Omental fat pad (tissue), 4 donors: Measurements from ENCODE around the gene CAPN14. TPM values are rescaled to one million over a fixed set of nuclear protein-coding genes. Genes with fewer than 3 reads are reported as not detected.

ENCODE experiments used
- ATAC-seq: fragments of 150-250 bp; one replicate; pipeline ENCODE4 v1.9.1; 2016; ENCODE audit warnings: mild to moderate bottlenecking, moderate library complexity; ENCODE audit not compliant: low FRiP score
- DNase-seq: peaks from one replicate; pipeline ENCODE4 v3.0.0-alpha.2; 2019; ENCODE audit warnings: low spot score
- total RNA-seq, 4 donors: library from RNA; depleted of rRNA; stranded (reverse); fragments of >200 nt; gene quantifications; one replicate each; pipeline ENCODE4 v1.1.0, GENCODE V29; 2016
- TF ChIP-seq, protein P1 (sequence below), 3 donors: fragments of 450-650 bp; IDR thresholded peaks; one replicate each; pipeline ENCODE4 v1.5.1; 2016 to 2017; ENCODE audit warnings: antibody characterized with exemption in 3 of 3, mild to moderate bottlenecking in 3 of 3, moderate library complexity in 2 of 3

Gene CAPN14, protein sequence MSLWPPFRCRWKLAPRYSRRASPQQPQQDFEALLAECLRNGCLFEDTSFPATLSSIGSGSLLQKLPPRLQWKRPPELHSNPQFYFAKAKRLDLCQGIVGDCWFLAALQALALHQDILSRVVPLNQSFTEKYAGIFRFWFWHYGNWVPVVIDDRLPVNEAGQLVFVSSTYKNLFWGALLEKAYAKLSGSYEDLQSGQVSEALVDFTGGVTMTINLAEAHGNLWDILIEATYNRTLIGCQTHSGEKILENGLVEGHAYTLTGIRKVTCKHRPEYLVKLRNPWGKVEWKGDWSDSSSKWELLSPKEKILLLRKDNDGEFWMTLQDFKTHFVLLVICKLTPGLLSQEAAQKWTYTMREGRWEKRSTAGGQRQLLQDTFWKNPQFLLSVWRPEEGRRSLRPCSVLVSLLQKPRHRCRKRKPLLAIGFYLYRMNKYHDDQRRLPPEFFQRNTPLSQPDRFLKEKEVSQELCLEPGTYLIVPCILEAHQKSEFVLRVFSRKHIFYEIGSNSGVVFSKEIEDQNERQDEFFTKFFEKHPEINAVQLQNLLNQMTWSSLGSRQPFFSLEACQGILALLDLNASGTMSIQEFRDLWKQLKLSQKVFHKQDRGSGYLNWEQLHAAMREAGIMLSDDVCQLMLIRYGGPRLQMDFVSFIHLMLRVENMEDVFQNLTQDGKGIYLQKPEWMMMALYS
- under 1 TPM in 1 of 4 donors, not detected in 3; 0.13 TPM for total RNA-seq

DNA sequence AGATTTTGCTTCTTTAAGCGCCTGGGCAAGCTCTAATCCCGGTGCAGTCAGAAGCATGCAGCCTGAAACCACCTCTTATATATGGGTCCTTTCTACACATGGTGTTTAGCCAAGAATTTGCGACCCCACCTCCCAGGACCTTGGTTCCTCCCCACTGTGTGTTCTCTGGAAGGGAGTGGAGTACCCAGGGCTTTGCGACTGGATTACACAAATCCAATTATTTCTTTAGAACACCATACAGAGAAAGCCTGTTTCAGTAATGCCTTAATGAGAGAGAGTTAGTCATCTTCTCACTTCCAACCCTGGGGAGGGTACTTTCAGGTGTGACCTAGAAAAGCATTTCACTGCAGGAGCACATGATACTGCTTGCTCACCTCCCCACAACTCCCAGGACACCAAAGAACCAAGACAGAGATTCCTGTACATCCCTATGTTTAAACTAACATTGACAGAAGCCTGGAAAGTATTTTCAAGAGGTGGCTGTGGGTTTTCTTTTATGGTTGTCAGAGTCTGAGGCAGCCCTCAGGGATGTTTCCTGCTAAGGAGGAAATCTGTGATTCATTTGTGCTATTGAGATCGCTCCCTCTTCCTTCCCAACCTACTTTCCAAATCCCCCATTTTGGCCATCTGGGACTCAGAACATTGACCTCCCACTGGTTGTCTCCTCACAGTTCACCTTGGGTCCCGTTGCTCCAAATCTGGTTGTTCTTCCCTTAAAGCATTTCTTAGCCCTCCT is at the start of gene CAPN14:
Gene CAPN14, minus strand, starts transcription at position 51 of the 736 bp plus-strand sequence. CDS start 12,068 bp downstream, outside the sequence.
- TF ChIP-seq, protein P1, sequence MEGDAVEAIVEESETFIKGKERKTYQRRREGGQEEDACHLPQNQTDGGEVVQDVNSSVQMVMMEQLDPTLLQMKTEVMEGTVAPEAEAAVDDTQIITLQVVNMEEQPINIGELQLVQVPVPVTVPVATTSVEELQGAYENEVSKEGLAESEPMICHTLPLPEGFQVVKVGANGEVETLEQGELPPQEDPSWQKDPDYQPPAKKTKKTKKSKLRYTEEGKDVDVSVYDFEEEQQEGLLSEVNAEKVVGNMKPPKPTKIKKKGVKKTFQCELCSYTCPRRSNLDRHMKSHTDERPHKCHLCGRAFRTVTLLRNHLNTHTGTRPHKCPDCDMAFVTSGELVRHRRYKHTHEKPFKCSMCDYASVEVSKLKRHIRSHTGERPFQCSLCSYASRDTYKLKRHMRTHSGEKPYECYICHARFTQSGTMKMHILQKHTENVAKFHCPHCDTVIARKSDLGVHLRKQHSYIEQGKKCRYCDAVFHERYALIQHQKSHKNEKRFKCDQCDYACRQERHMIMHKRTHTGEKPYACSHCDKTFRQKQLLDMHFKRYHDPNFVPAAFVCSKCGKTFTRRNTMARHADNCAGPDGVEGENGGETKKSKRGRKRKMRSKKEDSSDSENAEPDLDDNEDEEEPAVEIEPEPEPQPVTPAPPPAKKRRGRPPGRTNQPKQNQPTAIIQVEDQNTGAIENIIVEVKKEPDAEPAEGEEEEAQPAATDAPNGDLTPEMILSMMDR (IDR thresholded peaks at IDR 0.05), result no peak
- ATAC-seq (no peak), DNase-seq (no peak)

DNA sequence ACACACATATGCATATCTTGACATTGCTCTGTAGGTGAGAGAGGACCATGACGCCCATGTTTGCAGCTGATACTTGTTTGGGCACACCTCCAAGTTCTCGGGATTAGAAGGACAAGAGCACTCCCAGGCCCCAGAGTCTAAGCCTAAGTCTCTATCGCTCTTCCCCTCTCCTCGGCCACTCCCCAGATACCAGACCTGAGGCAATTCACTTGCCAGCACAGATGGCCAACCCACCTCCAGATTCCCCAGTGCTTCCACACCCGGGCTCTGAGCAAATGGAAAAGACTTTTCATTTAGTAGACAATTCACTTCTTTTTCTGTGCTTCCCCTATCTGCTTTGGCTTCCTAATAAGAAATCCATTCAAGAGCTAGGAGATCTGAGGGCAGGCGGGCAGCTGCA is 49.5 kb upstream of the CAPN14 start:
- TF ChIP-seq, protein P1 (IDR thresholded peaks at IDR 0.05), result no peak
- ATAC-seq, result no peak
- DNase-seq, result no peak

DNA sequence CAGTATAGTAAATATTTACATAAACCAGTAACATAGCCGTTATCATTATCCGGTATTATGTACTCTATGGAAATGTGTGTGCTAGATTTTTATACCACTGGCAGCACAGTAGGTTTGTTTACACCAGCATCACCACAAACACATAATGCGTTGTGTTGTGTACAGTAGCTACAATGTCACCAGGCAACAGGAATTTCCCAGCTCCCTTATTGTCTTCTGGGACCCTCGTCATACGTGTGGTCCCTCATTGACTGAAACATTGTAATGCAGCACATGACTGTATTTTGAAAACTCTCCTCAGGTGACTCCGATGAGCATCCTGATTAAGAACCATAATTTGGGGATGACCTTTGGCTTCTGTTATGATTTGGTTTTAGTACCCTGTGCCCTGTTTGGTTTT is 47.9 kb upstream of the CAPN14 start:
- TF ChIP-seq, protein P1 (IDR thresholded peaks at IDR 0.05), result no peak
- DNase-seq (no peak), ATAC-seq (no peak)

DNA sequence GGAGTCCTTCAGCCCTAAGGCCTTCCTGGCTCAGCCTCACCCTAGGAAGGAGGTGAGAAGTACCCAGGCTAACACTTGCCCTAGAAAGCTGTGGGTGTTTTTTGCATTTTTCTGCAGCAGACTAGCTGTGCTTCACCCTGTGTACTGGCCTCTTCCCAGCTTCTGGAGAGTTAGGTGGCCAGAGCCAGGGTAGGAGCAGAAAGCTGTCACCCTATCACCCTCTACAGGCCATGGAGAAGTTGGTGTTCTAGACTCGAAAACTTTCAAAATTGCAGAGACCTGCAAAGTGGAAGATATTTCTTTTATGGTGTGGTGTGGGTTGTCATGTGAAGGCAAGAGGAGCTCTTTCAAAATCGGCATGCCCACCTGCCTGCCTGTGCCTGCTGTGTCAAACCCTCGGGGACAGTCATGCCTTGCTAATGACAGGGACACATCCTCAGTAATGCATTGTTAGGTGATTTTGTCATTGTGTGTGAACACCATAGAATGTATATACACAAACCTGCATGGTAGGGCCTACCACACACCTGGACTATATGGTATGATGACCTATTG is 46.4 kb upstream of the CAPN14 start:
- TF ChIP-seq, protein P1 (IDR thresholded peaks at IDR 0.05), result no peak
- no peak for DNase-seq
- no peak for ATAC-seq

DNA sequence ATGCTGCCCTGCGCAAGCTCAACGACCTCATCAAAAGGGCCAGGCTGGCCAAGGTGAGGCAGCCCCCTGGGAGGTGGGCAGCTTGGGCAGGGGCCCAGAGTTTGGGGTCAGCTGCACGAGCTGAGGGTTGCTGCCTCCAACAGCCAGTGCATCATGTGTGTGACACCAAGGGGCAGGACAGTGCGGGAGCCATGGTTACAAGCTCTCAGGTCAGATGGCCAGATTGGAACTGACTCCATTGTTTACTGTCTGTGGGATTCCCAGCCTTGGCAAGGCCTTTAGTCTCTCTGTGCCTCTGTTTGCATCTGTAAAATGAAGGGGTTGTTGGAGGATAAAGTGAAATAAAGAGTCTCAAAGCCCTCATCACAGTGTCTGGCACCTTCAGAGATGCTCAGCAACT is 43.6 kb upstream of the CAPN14 start:
- TF ChIP-seq, protein P1 (IDR thresholded peaks at IDR 0.05), result no peak
- no peak for ATAC-seq
- no peak for DNase-seq

DNA sequence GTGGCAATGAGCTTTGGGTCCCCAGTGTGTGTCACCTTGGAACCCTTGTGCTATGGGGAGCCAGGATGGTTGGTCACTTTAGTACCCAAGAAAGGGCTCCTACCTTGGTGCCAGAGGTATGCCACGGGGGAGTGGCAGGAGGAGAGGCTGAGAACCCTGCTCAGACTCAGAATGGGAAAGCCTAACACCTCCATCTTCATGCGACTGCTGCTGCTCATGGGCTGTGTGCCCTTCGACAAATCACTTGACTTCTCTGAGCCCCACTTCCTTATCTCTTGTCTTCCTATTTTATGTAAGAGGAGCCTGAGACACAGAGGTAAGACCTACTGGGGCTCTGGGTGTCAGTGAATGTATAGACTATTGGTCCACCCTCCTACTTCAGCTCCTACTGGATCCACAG is 41.8 kb upstream of the CAPN14 start:
- DNase-seq (no peak), ATAC-seq (no peak)
- TF ChIP-seq, protein P1 (IDR thresholded peaks at IDR 0.05), result no peak
